ENCODE results near the gene LAMA3. TPM values are rescaled to one million over a fixed set of nuclear protein-coding genes. Genes with fewer than 3 reads are reported as not detected.
A peak's percentile ranks its signal among the peaks of the same experiment; 100 is the strongest.

Gene LAMA3
- total and polyA plus RNA-seq, 12 donors, result 1.6 to 10.2 (median 4.0) TPM

DNA sequence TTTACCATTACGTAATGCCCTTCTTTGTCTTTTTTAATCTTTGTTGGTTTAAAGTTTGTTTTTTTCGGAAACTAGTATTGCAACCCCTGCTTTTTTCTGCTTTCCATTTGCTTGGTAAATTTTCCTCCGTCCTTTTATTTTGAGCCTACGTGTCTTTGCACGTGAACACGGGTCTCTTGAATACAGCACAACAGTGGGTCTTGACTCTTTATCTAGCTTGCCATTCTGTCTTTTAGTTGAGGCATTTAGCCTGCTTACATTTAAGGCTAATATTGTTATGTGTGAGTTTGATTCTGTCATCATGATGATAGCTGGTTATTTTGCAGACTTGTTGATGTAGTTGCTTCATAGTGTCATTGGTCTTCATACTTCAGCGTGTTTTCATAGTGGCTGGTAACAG is 287.9 kb downstream of the LAMA3 start:
- H3K4me3 ChIP-seq, result no peak overlapping the region
- H3K36me3 ChIP-seq (replicated peaks in 1 of 2), result no peaks in the 10 kb centered on the region
- H3K27me3 ChIP-seq, result no peaks in the 10 kb centered on the region
- WGBS, 4 donors, result 94 to 99% (median 96%) methylated on average over 7 of the region's 7 CpGs
- intact Hi-C loops (cut with DNase I), result no loop called here
- TF ChIP-seq POLR2A (IDR thresholded peaks at IDR 0.05), result no peak
- TF ChIP-seq, protein P1, sequence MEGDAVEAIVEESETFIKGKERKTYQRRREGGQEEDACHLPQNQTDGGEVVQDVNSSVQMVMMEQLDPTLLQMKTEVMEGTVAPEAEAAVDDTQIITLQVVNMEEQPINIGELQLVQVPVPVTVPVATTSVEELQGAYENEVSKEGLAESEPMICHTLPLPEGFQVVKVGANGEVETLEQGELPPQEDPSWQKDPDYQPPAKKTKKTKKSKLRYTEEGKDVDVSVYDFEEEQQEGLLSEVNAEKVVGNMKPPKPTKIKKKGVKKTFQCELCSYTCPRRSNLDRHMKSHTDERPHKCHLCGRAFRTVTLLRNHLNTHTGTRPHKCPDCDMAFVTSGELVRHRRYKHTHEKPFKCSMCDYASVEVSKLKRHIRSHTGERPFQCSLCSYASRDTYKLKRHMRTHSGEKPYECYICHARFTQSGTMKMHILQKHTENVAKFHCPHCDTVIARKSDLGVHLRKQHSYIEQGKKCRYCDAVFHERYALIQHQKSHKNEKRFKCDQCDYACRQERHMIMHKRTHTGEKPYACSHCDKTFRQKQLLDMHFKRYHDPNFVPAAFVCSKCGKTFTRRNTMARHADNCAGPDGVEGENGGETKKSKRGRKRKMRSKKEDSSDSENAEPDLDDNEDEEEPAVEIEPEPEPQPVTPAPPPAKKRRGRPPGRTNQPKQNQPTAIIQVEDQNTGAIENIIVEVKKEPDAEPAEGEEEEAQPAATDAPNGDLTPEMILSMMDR (IDR thresholded peaks at IDR 0.05), result no peak
- H3K27ac ChIP-seq, result no peak overlapping the region
- DNase-seq, result no peak
- no peaks in the 10 kb centered on the region for H3K9me3 ChIP-seq (replicated peaks in 1 of 3)
- peaks cover 0 to 11% of the 10 kb centered on the region in 2 donors for H3K4me1 ChIP-seq (replicated peaks in 1 of 2)

DNA sequence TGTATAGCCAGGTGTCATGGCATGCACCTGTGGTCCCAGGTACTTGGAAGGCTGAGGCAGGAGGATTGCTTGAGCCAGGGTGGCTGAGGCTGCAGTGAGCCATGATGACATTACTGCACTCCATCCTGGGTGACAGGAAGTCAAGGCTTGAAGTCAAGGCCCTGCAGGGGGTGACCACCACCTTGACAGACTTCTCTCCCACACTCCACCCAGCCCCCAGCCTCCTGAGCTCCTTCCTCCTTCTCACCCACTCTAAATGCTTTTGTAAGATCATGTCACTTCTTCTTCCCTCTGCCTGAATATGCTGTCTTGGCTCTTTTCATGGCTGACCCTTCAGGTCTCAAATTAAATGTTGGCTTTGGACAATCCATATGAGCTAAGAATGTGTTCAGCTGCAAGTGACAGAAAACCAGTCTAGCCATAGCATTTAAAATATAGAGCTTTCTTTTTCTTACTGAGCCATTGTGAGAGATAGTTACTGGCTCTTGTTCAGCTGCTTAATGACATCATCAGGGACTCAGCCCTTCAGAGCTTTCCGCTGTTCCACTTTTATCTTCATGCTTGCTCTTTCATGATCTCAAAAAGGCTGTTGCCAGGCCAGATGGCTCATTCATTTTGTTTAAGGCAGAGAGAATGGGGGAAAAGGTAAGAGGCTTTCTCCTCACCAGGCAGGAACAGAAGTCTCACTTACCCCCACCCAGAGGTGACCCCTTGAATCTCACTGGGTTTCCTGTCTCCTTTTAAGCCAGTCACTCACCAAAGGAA is 288.6 kb downstream of the LAMA3 start:
- intact Hi-C loops (cut with DNase I), result no loop called here
- TF ChIP-seq, protein P1 (IDR thresholded peaks at IDR 0.05), result no peak
- TF ChIP-seq POLR2A (IDR thresholded peaks at IDR 0.05), result no peak
- Histone ChIP-seq H3K27me3 (no peaks in the 10 kb centered on the region), H3K4me1 (replicated peaks in 1 of 2) (peaks cover 0 to 19% of the 10 kb centered on the region in 2 donors), H3K27ac (peak overlapping the region in 1 of 5 donors; percentile 26), H3K36me3 (replicated peaks in 1 of 2) (no peaks in the 10 kb centered on the region), H3K4me3 (no peak overlapping the region), H3K9me3 (replicated peaks in 1 of 3) (no peaks in the 10 kb centered on the region)
- 56 to 70% (median 66%) methylated on average over 1 of the region's 1 CpG for WGBS, 4 donors
- DNase-seq, result peak in 2 of 7 donors; percentile 30 to 35

DNA sequence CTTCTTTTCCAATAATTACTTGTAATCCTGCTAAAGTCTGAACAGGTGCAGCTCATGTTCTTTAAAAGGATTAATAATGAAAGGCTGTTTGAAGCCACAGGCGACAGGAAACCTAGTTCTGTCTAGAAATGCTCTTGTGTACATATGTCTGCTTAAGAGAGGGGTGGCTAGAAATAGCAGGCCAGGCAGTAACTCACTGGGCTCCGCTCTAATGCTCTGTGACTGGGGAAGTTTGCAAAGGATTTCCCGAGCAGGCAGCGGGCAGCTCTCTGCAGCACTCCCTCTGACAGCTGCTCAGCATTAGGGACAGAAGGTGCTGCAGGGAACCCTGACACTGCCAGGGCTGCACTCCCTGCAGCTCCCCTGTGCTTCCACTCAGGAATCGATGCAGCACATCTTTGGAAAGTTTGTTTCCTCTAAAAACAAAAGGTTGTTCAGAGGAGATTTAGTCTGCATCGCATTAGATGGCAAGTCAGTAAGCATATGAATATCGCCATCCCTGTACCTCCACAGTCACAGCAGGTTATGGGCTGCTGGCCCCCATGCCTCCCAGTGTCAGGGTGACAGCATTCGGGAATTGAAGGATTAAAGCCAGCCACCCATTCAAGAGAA is 292.2 kb downstream of the LAMA3 start:
- no peak for DNase-seq
- TF ChIP-seq, protein P1 (IDR thresholded peaks at IDR 0.05), result no peak
- no peak for TF ChIP-seq POLR2A (IDR thresholded peaks at IDR 0.05)
- Histone ChIP-seq H3K9me3 (replicated peaks in 1 of 3) (no peaks in the 10 kb centered on the region), H3K4me3 (no peak overlapping the region), H3K27me3 (no peaks in the 10 kb centered on the region), H3K27ac (peak overlapping the region in 1 of 5 donors; percentile 74), H3K4me1 (replicated peaks in 1 of 2) (peaks cover 0 to 22% of the 10 kb centered on the region in 2 donors), H3K36me3 (replicated peaks in 1 of 2) (no peaks in the 10 kb centered on the region)
- 73 to 76% (median 74%) methylated on average over 8 of the region's 8 CpGs for WGBS, 4 donors
- intact Hi-C loops (cut with DNase I), result no loop called here

- TF ChIP-seq, protein P1 (IDR thresholded peaks at IDR 0.05), result no peak
- peak in 1 of 2 donors; percentile 39 for TF ChIP-seq POLR2A (IDR thresholded peaks at IDR 0.05)
- H3K4me3 ChIP-seq, result peak overlapping the region in 1 of 4 donors; percentile 24
- no peaks in the 10 kb centered on the region for H3K36me3 ChIP-seq (replicated peaks in 1 of 2)
- 34 to 44% (median 39%) methylated on average over 13 to 17 of the region's 17 CpGs for WGBS, 4 donors
- intact Hi-C loops (cut with DNase I), result no loop called here
- no peaks in the 10 kb centered on the region for H3K27me3 ChIP-seq
- H3K9me3 ChIP-seq (replicated peaks in 1 of 3), result no peaks in the 10 kb centered on the region
- peak; percentile 83 to 92 (median 86) for DNase-seq
- H3K4me1 ChIP-seq (replicated peaks in 1 of 2), result peaks cover 0 to 22% of the 10 kb centered on the region in 2 donors
- H3K27ac ChIP-seq, result peak overlapping the region in 3 of 5 donors; percentile 28 to 83 (median 74)
These were observed 293.2 kb downstream of the LAMA3 start for GRCh38 chr18:23982155-23983079.

Data from adrenal gland (tissue), 12 donors.